Activated T-cell treated with anti-CD3 and anti-CD28 coated beads, Interleukin-2, amount 50 U/mL, for 72 hours (primary cell): ENCODE results near the gene TMIGD2. TPM values are rescaled to one million over a fixed set of nuclear protein-coding genes. Genes with fewer than 3 reads are reported as not detected.

Experiments used
- ATAC-seq, 2 donors: fragments of 150-1000 bp; cut with Tn5 transposase; replicated peaks in 1 of 2; 2 replicates each; pipeline ENCODE4 v1.10.0; 2021; ENCODE audit warnings: moderate library complexity in 2 of 2, mild to moderate bottlenecking in 1 of 2
- DNase-seq, 2 donors: peaks; one replicate each; pipeline ENCODE4 v3.0.0; 2021 to 2022; ENCODE audit warnings: mixed read lengths in 1 of 2
- H3K27ac Mint-ChIP-seq: one replicate; pipeline ENCODE4 v1.8.0; 2022; ENCODE audit warnings: mild to moderate bottlenecking, moderate library complexity, mixed read lengths
- H3K27me3 Mint-ChIP-seq: one replicate; pipeline ENCODE4 v1.8.0; 2022; ENCODE audit warnings: low read depth, mixed read lengths
- H3K36me3 Mint-ChIP-seq, 2 donors: one replicate each; pipeline ENCODE4 v1.8.0; 2022; ENCODE audit warnings: mixed read lengths in 2 of 2, mild to moderate bottlenecking in 1 of 2; ENCODE audit not compliant: insufficient read depth in 2 of 2
- H3K4me1 Mint-ChIP-seq: one replicate; pipeline ENCODE4 v1.8.0; 2022; ENCODE audit warnings: low read depth, mixed read lengths
- H3K4me3 Mint-ChIP-seq, 2 donors: one replicate each; pipeline ENCODE4 v1.8.0; 2022; ENCODE audit warnings: mild to moderate bottlenecking in 2 of 2, mixed read lengths in 2 of 2, moderate library complexity in 2 of 2
- H3K9me3 Mint-ChIP-seq, 2 donors: one replicate each; pipeline ENCODE4 v1.8.0; 2022; ENCODE audit warnings: mixed read lengths in 2 of 2
- total RNA-seq, 2 donors: library from RNA; stranded (reverse); gene quantifications; one replicate each; pipeline ENCODE4 v1.2.3, GENCODE V29; 2022

Gene TMIGD2
- total RNA-seq, 2 donors from 2014 or later: 19.8 to 29.1 TPM

- Mint-ChIP-seq H3K27me3 (no peaks in the 10 kb centered on the region), H3K4me1 (no peaks in the 10 kb centered on the region), H3K9me3 (peaks cover 14 to 15% of the 10 kb centered on the region in 2 donors), H3K4me3 (no peak overlapping the region), H3K27ac (no peak overlapping the region), H3K36me3 (peaks cover 9 to 18% of the 10 kb centered on the region in 2 donors)
- DNase-seq (no peak), ATAC-seq (no peak)
These were observed 18.2 kb upstream of the TMIGD2 start for GRCh38 chr19:4320419-4320818.

GRCh38 chr19:4319067-4319718 is 17.0 kb upstream of the TMIGD2 start:
- H3K36me3 Mint-ChIP-seq: peaks cover 9 to 18% of the 10 kb centered on the region in 2 donors
- H3K4me3 Mint-ChIP-seq: no peak overlapping the region
- ATAC-seq (no peak), DNase-seq (no peak)
- peaks cover 14 to 15% of the 10 kb centered on the region in 2 donors for H3K9me3 Mint-ChIP-seq
- H3K4me1 Mint-ChIP-seq: no peaks in the 10 kb centered on the region
- H3K27me3 Mint-ChIP-seq: no peaks in the 10 kb centered on the region
- no peak overlapping the region for H3K27ac Mint-ChIP-seq

GRCh38 chr19:4318460-4318859 is 16.3 kb upstream of the TMIGD2 start:
- no peak overlapping the region for H3K4me3 Mint-ChIP-seq
- H3K27ac Mint-ChIP-seq: no peak overlapping the region
- H3K36me3 Mint-ChIP-seq: peaks cover 9 to 18% of the 10 kb centered on the region in 2 donors

GRCh38 chr19:4316956-4317355 is 14.8 kb upstream of the TMIGD2 start:
- DNase-seq (no peak), ATAC-seq (no peak)
- Mint-ChIP-seq H3K4me3 (no peak overlapping the region), H3K27ac (no peak overlapping the region), H3K4me1 (no peaks in the 10 kb centered on the region), H3K36me3 (peaks cover 9 to 19% of the 10 kb centered on the region in 2 donors), H3K27me3 (no peaks in the 10 kb centered on the region), H3K9me3 (peaks cover 14 to 15% of the 10 kb centered on the region in 2 donors)

More at GRCh38 chr19:4318460-4318859, 16.3 kb upstream of the TMIGD2 start:
- Mint-ChIP-seq H3K27me3 (no peaks in the 10 kb centered on the region), H3K4me1 (no peaks in the 10 kb centered on the region), H3K9me3 (peaks cover 14 to 15% of the 10 kb centered on the region in 2 donors)
- ATAC-seq (no peak), DNase-seq (no peak)

- H3K27me3 Mint-ChIP-seq: no peaks in the 10 kb centered on the region
- no peak for DNase-seq
- no peaks in the 10 kb centered on the region for H3K4me1 Mint-ChIP-seq
- no peak for ATAC-seq
- H3K36me3 Mint-ChIP-seq: peaks cover 1 to 7% of the 10 kb centered on the region in 2 donors
- H3K4me3 Mint-ChIP-seq: no peak overlapping the region
- no peak overlapping the region for H3K27ac Mint-ChIP-seq
- no peaks in the 10 kb centered on the region for H3K9me3 Mint-ChIP-seq
These were observed 11.8 kb upstream of the TMIGD2 start for GRCh38 chr19:4313847-4314490.

- DNase-seq (no peak), ATAC-seq (no peak)
- Mint-ChIP-seq H3K27me3 (no peaks in the 10 kb centered on the region), H3K4me3 (no peak overlapping the region), H3K36me3 (peaks cover 0 to 3% of the 10 kb centered on the region in 2 donors), H3K27ac (no peak overlapping the region), H3K4me1 (peaks cover 1% of the 10 kb centered on the region), H3K9me3 (no peaks in the 10 kb centered on the region)
These were observed 8.3 kb upstream of the TMIGD2 start for GRCh38 chr19:4310247-4311121.

- no peak overlapping the region for H3K27ac Mint-ChIP-seq
- peaks cover 38% of the 10 kb centered on the region for H3K4me1 Mint-ChIP-seq
These were observed 3.5 kb upstream of the TMIGD2 start for GRCh38 chr19:4305659-4306058.

GRCh38 chr19:4305257-4305612 is 3.0 kb upstream of the TMIGD2 start:
- H3K9me3 Mint-ChIP-seq: no peaks in the 10 kb centered on the region
- no peak for DNase-seq
- ATAC-seq: no peak
- peak overlapping the region; percentile 33 for H3K27ac Mint-ChIP-seq
- no peaks in the 10 kb centered on the region for H3K27me3 Mint-ChIP-seq
- peak overlapping the region; percentile 74 to 86 for H3K4me3 Mint-ChIP-seq
- H3K4me1 Mint-ChIP-seq: peaks cover 42% of the 10 kb centered on the region
- peaks cover 0 to 2% of the 10 kb centered on the region in 2 donors for H3K36me3 Mint-ChIP-seq

More at GRCh38 chr19:4305659-4306058, 3.5 kb upstream of the TMIGD2 start:
- H3K36me3 Mint-ChIP-seq: peaks cover 0 to 2% of the 10 kb centered on the region in 2 donors
- ATAC-seq: no peak
- no peak for DNase-seq
- H3K4me3 Mint-ChIP-seq: peak overlapping the region; percentile 74 to 86
- no peaks in the 10 kb centered on the region for H3K27me3 Mint-ChIP-seq
- no peaks in the 10 kb centered on the region for H3K9me3 Mint-ChIP-seq

- peak; percentile 87 for ATAC-seq
These were observed 2.5 kb upstream of the TMIGD2 start, which contains the start of gene FSD1 for GRCh38 chr19:4304538-4305256. Gene FSD1, plus strand, starts transcription at chr19:4304598. Its CDS starts 149 bp downstream, at chr19:4304747.

GRCh38 chr19:4303819-4304537 is 1.8 kb upstream of the TMIGD2 start:
- H3K27ac Mint-ChIP-seq: peak overlapping the region; percentile 55
- H3K9me3 Mint-ChIP-seq: no peaks in the 10 kb centered on the region
- ATAC-seq (peak in 1 of 2 donors; percentile 18), DNase-seq (peak in 1 of 2 donors; percentile 21)
- H3K4me1 Mint-ChIP-seq: peaks cover 50% of the 10 kb centered on the region
- peak overlapping the region; percentile 73 to 79 for H3K4me3 Mint-ChIP-seq
- H3K36me3 Mint-ChIP-seq: peaks cover 0 to 2% of the 10 kb centered on the region in 2 donors
- no peaks in the 10 kb centered on the region for H3K27me3 Mint-ChIP-seq

More at GRCh38 chr19:4304538-4305256, 2.5 kb upstream of the TMIGD2 start, which contains the start of gene FSD1:
- DNase-seq: peak; percentile 83 to 87
- no peaks in the 10 kb centered on the region for H3K9me3 Mint-ChIP-seq
- H3K4me3 Mint-ChIP-seq: peak within 1 kb of the TSS; percentile 79 to 86
- peaks cover 43% of the 10 kb centered on the region for H3K4me1 Mint-ChIP-seq
- no peaks in the 10 kb centered on the region for H3K27me3 Mint-ChIP-seq
- H3K27ac Mint-ChIP-seq: peak within 1 kb of the TSS; percentile 55
- peaks cover 0 to 2% of the 10 kb centered on the region in 2 donors for H3K36me3 Mint-ChIP-seq

GRCh38 chr19:4301590-4302242 is 473 bp downstream of the TMIGD2 start:
- peak in 1 of 2 donors; percentile 23 for ATAC-seq
- no peak for DNase-seq
- H3K36me3 Mint-ChIP-seq: no peaks in the 10 kb centered on the region

More at GRCh38 chr19:4301590-4302242, 473 bp downstream of the TMIGD2 start:
- H3K9me3 Mint-ChIP-seq: no peaks in the 10 kb centered on the region
- no peaks in the 10 kb centered on the region for H3K27me3 Mint-ChIP-seq
- H3K4me1 Mint-ChIP-seq: peaks cover 61% of the 10 kb centered on the region
- peak overlapping the region; percentile 31 for H3K27ac Mint-ChIP-seq
- H3K4me3 Mint-ChIP-seq: peak overlapping the region; percentile 78 to 82
